DMS79 (cell line): ENCODE measurements around the gene ZNF738.

Source experiments
- DNase-seq: peaks from one replicate; lab custom pipeline; 2025; lab: John Stamatoyannopoulos, UW

ZNF738 gene

DNA sequence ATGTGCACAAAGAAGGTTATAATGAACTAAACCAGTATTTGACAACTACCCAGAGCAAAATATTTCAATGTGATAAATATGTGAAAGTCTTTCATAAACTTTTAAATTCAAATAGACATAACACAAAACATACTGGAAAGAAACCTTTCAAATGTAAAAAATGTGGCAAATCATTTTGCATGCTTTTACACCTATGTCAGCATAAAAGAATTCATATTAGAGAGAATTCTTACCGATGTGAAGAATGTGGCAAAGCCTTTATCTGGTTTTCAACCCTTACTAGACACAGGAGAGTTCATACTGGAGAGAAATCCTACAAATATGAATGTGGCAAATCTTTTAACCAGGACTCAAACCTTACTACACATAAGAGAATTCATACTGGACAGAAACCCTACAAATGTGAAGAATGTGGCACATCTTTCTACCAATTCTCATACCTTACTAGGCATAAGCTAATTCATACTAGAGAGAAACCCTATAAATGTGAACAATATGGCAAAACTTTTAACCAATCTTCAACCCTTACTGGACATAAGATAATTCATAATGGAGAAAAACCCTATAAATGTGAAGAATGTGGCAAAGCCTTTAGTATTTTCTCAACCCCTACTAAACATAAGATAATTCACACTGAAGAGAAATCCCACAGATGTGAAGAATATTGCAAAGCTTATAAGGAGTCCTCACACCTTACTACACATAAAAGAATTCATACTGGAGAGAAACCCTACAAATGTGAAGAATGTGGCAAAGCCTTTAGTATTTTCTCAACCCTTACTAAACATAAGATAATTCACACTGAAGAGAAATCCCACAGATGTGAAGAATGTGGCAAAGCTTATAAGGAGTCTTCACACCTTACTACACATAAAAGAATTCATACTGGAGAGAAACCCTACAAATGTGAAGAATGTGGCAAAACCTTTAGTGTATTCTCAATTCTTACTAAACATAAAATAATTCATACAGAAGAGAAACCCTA lies 64.5 kb downstream of the ZNF738 start:
- no peak for DNase-seq
